ENCODE data around the gene HEBP2. TPM values are rescaled to one million over a fixed set of nuclear protein-coding genes. Genes with fewer than 3 reads are reported as not detected.
"Not testable (repeated sequence)": the region's sequence is repeated elsewhere in the genome, so short reads cannot be mapped to it uniquely, and the experiment has no call there.

The HEBP2 gene
- polyA plus RNA-seq: 100 to 1,000 TPM in 1 of 3 donors, 10 to 100 TPM in 2; 29.8 to 273 (median 48.2) TPM

GRCh38 chr6:138403801-138404665 is at the start of gene HEBP2:
Gene HEBP2 (plus strand): TSS chr6:138404223. CDS start chr6:138404496, 273 bp downstream.
- WGBS, 3 donors: 0 to 1% (median 1%) methylated on average over 69 to 92 of the region's 92 CpGs
- no peak within 1 kb of the TSS for H3K27ac ChIP-seq (ENCODE audit: low read depth, low read length)

GRCh38 chr6:138357928-138358327 is 46.1 kb upstream of the HEBP2 start:
- WGBS, 3 donors: 71 to 88% (median 85%) methylated on average over 1 of the region's 1 CpG

GRCh38 chr6:138368684-138369083 is 35.3 kb upstream of the HEBP2 start:
- WGBS, 3 donors: 89 to 96% (median 92%) methylated on average over 8 of the region's 8 CpGs
- not testable (repeated sequence) for H3K27ac ChIP-seq (ENCODE audit: low read depth, low read length)

More at GRCh38 chr6:138357928-138358327, 46.1 kb upstream of the HEBP2 start:
- H3K27ac ChIP-seq (ENCODE audit: low read depth, low read length): no peak overlapping the region

GRCh38 chr6:138370631-138371451 is 33.2 kb upstream of the HEBP2 start:
- no peak overlapping the region for H3K27ac ChIP-seq (ENCODE audit: low read depth, low read length)
- 62 to 85% (median 79%) methylated on average over 9 of the region's 9 CpGs for WGBS, 3 donors

- 31 to 76% (median 74%) methylated on average over 3 of the region's 3 CpGs for WGBS, 3 donors
- no peak overlapping the region for H3K27ac ChIP-seq (ENCODE audit: low read depth, low read length)
Observed at GRCh38 chr6:138371452-138371711, 32.6 kb upstream of the HEBP2 start.

DNA sequence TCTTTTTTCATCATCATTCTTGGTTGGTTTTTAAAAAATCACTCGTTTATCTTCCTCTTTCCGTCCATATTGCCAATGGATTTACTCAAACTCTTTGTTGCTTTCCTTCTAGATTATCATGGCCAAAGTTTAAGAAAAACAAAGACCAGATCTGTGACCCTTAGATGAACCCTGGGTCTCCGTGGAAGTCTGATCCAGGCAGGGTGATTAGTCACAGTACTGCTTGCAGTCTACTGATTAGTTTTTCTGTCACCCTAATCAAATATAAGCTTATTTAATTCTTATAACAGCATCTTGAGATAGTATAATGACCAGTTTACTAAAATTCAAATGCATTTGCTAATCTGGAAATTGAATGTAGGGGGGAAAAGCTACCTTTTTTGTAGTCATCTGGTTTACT is 32.3 kb upstream of the HEBP2 start:
- WGBS, 3 donors: 36 to 52% (median 38%) methylated on average over 3 of the region's 3 CpGs
- no peak overlapping the region for H3K27ac ChIP-seq (ENCODE audit: low read depth, low read length)

DNA sequence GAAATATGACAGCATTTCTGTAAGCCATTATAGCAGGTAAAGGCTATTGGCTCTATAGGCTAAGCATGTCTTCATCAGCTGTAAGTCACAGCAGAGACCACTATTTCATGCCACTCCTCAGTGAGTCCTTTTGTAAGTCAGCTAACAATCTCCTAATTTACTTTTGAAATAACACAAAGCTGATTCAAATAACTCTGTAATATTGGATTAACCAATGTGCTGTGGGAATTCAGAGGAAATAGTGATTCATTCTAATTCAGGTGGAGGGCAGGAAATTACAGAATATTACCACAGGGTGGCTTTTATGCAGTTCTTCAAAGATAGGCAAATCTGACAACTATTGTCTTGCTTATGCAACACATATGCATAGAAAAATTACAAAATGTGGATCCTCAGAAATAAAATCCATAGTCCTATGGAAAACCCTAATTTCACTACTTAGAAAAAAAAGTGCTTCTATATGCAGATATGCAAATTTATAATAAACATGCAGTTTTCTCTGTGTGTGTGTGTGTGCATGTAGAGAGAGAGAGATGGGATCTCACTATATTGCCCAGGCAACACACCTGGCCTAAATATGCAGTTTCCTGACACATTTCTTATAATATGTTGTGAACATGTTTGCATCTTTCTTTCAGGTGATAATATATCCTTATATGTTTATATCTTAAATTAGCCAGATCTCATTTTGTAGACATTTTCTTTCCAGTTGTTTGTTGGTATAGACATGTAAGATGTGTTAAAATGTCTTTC is 31.1 kb upstream of the HEBP2 start:
- H3K27ac ChIP-seq (ENCODE audit: low read depth, low read length): no peak overlapping the region

GRCh38 chr6:138374230-138374629 is 29.8 kb upstream of the HEBP2 start:
- H3K27ac ChIP-seq (ENCODE audit: low read depth, low read length): no peak overlapping the region

DNA sequence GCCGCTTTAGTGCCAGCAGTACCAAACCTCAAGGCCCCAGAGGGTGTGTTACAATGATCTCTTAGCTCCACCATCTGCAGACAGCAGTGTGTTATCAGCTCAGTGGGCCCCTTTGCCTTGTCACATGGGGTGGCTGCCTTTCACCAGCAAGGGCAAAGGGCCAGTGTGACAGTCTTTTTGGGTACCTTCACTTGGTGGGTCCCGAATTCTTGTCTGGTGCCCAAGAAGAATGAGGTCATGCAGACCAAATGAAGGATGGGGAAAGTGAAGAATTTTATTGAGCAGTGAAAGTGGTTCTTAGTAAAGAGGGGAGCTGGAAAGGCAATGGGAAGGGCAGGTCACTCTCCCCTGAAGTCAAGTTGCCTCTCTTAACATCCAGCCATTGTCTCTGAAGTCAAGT is 29.2 kb upstream of the HEBP2 start:
- WGBS, 3 donors: 91 to 94% (median 93%) methylated on average over 2 of the region's 2 CpGs
- H3K27ac ChIP-seq (ENCODE audit: low read depth, low read length): no peak overlapping the region

DNA sequence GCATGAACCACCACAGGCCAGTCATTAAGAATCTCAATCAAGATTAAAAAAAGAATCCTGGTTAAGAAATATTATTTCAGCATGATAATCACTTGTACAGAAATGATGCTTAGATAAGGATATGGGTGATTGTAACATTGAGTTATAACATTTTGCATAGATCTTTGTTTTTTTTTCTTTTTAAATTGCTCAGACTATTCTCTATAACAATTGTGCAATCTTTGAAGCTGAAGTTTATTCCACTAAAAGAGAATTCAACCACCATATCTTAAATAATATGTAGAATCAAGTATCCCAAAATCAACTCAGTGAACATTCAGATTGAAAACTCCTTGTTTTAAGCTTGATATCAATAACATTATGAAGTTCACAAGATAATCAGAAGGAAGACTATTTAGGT is 27.0 kb upstream of the HEBP2 start:
- no peak overlapping the region for H3K27ac ChIP-seq (ENCODE audit: low read depth, low read length)

DNA sequence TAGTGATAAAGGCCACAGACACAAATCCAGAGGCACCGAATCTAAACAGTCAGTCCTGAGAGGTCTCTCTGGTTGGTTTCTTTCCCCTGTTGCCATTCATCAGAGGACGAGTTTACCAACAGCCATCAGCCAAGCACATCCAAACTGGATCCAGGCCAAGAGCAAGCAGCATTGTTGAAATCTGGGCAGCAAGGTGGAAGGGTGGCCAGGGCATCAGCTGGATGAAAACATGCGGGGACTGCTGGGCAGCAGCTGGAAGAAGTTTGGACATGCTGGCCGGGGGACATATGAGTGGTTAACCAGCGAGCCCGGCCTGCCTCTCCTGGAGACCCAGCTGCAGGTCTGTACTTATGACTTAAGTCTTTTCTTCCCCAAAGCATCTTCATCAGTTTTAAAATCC is 26.2 kb upstream of the HEBP2 start, which contains the start of gene SMIM28:
Gene SMIM28 (plus strand): TSS at position 62 of the 400 bp plus-strand sequence. CDS start 168 bp downstream, at position 230.
- no peak within 1 kb of the TSS for H3K27ac ChIP-seq (ENCODE audit: low read depth, low read length)
- 84 to 92% (median 87%) methylated on average over 6 of the region's 6 CpGs for WGBS, 3 donors

- WGBS, 3 donors: 41 to 88% (median 84%) methylated on average over 4 of the region's 4 CpGs
- H3K27ac ChIP-seq (ENCODE audit: low read depth, low read length): no peak overlapping the region
Observed at GRCh38 chr6:138378463-138378862, 25.6 kb upstream of the HEBP2 start.

- WGBS, 3 donors: 69 to 89% (median 72%) methylated on average over 8 of the region's 8 CpGs
Observed at GRCh38 chr6:138382498-138383265, 21.3 kb upstream of the HEBP2 start.

GRCh38 chr6:138383776-138384175 is 20.2 kb upstream of the HEBP2 start:
- 63 to 79% (median 66%) methylated on average over 3 of the region's 3 CpGs for WGBS, 3 donors
- H3K27ac ChIP-seq (ENCODE audit: low read depth, low read length): no peak overlapping the region

More at GRCh38 chr6:138382498-138383265, 21.3 kb upstream of the HEBP2 start:
- no peak overlapping the region for H3K27ac ChIP-seq (ENCODE audit: low read depth, low read length)

DNA sequence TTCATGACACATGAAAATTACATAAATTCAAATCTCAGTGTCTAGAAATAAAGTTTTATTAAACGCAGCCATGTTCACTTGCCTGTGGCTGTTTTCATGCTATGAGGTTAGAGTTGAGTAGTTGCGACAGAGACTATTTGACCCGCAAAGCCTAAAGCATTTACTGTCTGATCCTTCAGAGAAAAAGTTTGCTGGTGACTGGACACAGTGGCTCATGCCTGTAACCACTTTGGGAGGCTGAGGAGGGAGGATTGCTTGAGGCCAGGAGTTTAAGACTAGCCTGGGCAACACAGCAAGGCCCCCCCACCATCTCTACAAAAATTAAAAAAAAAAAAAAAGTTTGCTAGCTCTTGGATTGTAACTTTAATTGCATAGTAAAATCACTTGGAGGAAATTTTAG is 17.1 kb upstream of the HEBP2 start:
- WGBS, 3 donors: 88 to 94% (median 90%) methylated on average over 3 of the region's 3 CpGs
- H3K27ac ChIP-seq (ENCODE audit: low read depth, low read length): no peak overlapping the region

GRCh38 chr6:138387577-138388368 is 16.2 kb upstream of the HEBP2 start:
- no peak overlapping the region for H3K27ac ChIP-seq (ENCODE audit: low read depth, low read length)
- 55 to 95% (median 92%) methylated on average over 8 of the region's 8 CpGs for WGBS, 3 donors

GRCh38 chr6:138389551-138389950 is 14.5 kb upstream of the HEBP2 start:
- no peak overlapping the region for H3K27ac ChIP-seq (ENCODE audit: low read depth, low read length)
- WGBS, 3 donors: 84 to 89% (median 89%) methylated on average over 5 of the region's 5 CpGs

All from adipose tissue (tissue), 3 donors.